DOHH2 (cell line): Measurements from ENCODE around the gene RARB.

Experiments used
- CTCF ChIP-seq: fragments of 200-600 bp; sonication (generic); IDR thresholded peaks from one replicate; pipeline ENCODE4 v1.5.1; 2014; ENCODE audit warnings: antibody characterized with exemption, mild to moderate bottlenecking, low read depth, low read length; ENCODE audit not compliant: poor library complexity, severe bottlenecking
- EZH2phosphoT487 ChIP-seq: fragments of 200-600 bp; sonication (generic); IDR thresholded peaks from 2 replicates; pipeline ENCODE4 v1.6.1; 2017; ENCODE audit warnings: borderline replicate concordance, mild to moderate bottlenecking, antibody characterized with exemption, low read length, moderate library complexity, mixed read lengths

- TF ChIP-seq CTCF, result no peak
- TF ChIP-seq EZH2phosphoT487, result no peak
Observed at GRCh38 chr3:25583343-25583742, 155.3 kb downstream of the RARB start.
